Nephron progenitor cell (in vitro differentiated cells): ENCODE results near the gene RPTOR.

Source experiments
- DNase-seq: peaks from one replicate; pipeline ENCODE4 v3.0.0; 2021
- H3K27ac Mint-ChIP-seq: 2 replicates; pipeline ENCODE4 v1.8.0; 2021; ENCODE audit warnings: mild to moderate bottlenecking, moderate library complexity, mixed read lengths
- H3K27me3 Mint-ChIP-seq: 2 replicates; pipeline ENCODE4 v1.8.0; 2021; ENCODE audit warnings: mild to moderate bottlenecking, low read depth, mixed read lengths; ENCODE audit not compliant: poor library complexity
- H3K36me3 Mint-ChIP-seq: 2 replicates; pipeline ENCODE4 v1.8.0; 2021; ENCODE audit warnings: low read depth, mixed read lengths
- H3K4me1 Mint-ChIP-seq: 2 replicates; pipeline ENCODE4 v1.8.0; 2021; ENCODE audit warnings: mixed read lengths
- H3K4me3 Mint-ChIP-seq: 2 replicates; pipeline ENCODE4 v1.8.0; 2021; ENCODE audit warnings: mild to moderate bottlenecking, moderate library complexity, mixed read lengths
- H3K9me3 Mint-ChIP-seq: 2 replicates; pipeline ENCODE4 v1.8.0; 2021; ENCODE audit warnings: mild to moderate bottlenecking, moderate library complexity, mixed read lengths
- CTCF ChIP-seq: fragments of 200-600 bp; sonication (generic); IDR thresholded peaks from 2 replicates; pipeline ENCODE4 v1.5.0; 2021; ENCODE audit warnings: antibody characterized with exemption

The RPTOR gene

GRCh38 chr17:80675438-80676095 lies 130.9 kb downstream of the RPTOR start:
- DNase-seq, result no peak
- Mint-ChIP-seq H3K27me3 (no peaks in the 10 kb centered on the region), H3K27ac (no peak overlapping the region), H3K36me3 (peaks cover 14% of the 10 kb centered on the region), H3K4me1 (peaks cover 68% of the 10 kb centered on the region), H3K4me3 (no peak overlapping the region), H3K9me3 (peaks cover 14% of the 10 kb centered on the region)
- no peak for TF ChIP-seq CTCF

- Mint-ChIP-seq H3K9me3 (peaks cover 8% of the 10 kb centered on the region), H3K27me3 (no peaks in the 10 kb centered on the region), H3K36me3 (peaks cover 9% of the 10 kb centered on the region), H3K27ac (peak overlapping the region; percentile 3), H3K4me1 (peaks cover 63% of the 10 kb centered on the region), H3K4me3 (no peak overlapping the region)
- TF ChIP-seq CTCF, result no peak
- DNase-seq, result no peak
Observed at GRCh38 chr17:80676096-80676466, 131.4 kb downstream of the RPTOR start.

GRCh38 chr17:80676564-80676963 lies 131.9 kb downstream of the RPTOR start:
- H3K27ac Mint-ChIP-seq, result no peak overlapping the region
- H3K36me3 Mint-ChIP-seq, result peaks cover 4% of the 10 kb centered on the region
- TF ChIP-seq CTCF, result no peak
- H3K9me3 Mint-ChIP-seq, result peaks cover 4% of the 10 kb centered on the region
- H3K4me3 Mint-ChIP-seq, result no peak overlapping the region
- no peak for DNase-seq
- peaks cover 58% of the 10 kb centered on the region for H3K4me1 Mint-ChIP-seq
- no peaks in the 10 kb centered on the region for H3K27me3 Mint-ChIP-seq

GRCh38 chr17:80677214-80677756 lies 132.6 kb downstream of the RPTOR start:
- DNase-seq, result no peak
- no peaks in the 10 kb centered on the region for H3K9me3 Mint-ChIP-seq
- no peaks in the 10 kb centered on the region for H3K36me3 Mint-ChIP-seq
- no peak for TF ChIP-seq CTCF
- H3K4me1 Mint-ChIP-seq, result peaks cover 55% of the 10 kb centered on the region
- H3K4me3 Mint-ChIP-seq, result no peak overlapping the region
- H3K27ac Mint-ChIP-seq, result peak overlapping the region; percentile 75
- no peaks in the 10 kb centered on the region for H3K27me3 Mint-ChIP-seq

GRCh38 chr17:80679816-80680215 lies 135.2 kb downstream of the RPTOR start:
- H3K27ac Mint-ChIP-seq, result no peak overlapping the region
- peak overlapping the region; percentile 42 for H3K4me3 Mint-ChIP-seq

More at GRCh38 chr17:80679816-80680215, 135.2 kb downstream of the RPTOR start:
- Mint-ChIP-seq H3K36me3 (peaks cover 11% of the 10 kb centered on the region), H3K4me1 (peaks cover 49% of the 10 kb centered on the region), H3K9me3 (no peaks in the 10 kb centered on the region), H3K27me3 (no peaks in the 10 kb centered on the region)
- DNase-seq, result no peak
- no peak for TF ChIP-seq CTCF
